Colonic mucosa (tissue), 4 donors: ENCODE data around the gene HMMR. TPM values are rescaled to one million over a fixed set of nuclear protein-coding genes. Genes with fewer than 3 reads are reported as not detected.

Experiments used
- DNase-seq: peaks from one replicate; pipeline ENCODE4 v3.0.0-alpha.2; 2020
- H3K27ac ChIP-seq: fragments of 200-600 bp; one replicate; pipeline ENCODE4 v1.8.0; 2021
- H3K27me3 ChIP-seq: fragments of 200-600 bp; one replicate; pipeline ENCODE4 v1.8.0; 2021
- H3K36me3 ChIP-seq: fragments of 200-600 bp; one replicate; pipeline ENCODE4 v1.8.0; 2021
- H3K4me1 ChIP-seq: fragments of 200-600 bp; one replicate; pipeline ENCODE4 v1.8.0; 2021; ENCODE audit warnings: mild to moderate bottlenecking
- H3K4me3 ChIP-seq: fragments of 200-600 bp; one replicate; pipeline ENCODE4 v1.8.0; 2021
- H3K9ac ChIP-seq, 2 donors: one replicate each; pipeline ENCODE4 v1.7.0; 2013; ENCODE audit warnings: control low read depth in 2 of 2, low read depth in 2 of 2, low read length in 2 of 2
- H3K9me3 ChIP-seq: fragments of 200-600 bp; one replicate; pipeline ENCODE4 v1.8.0; 2021
- intact Hi-C: fragments of 100-400 bp; cut with DNase I; formaldehyde crosslinking; loops from one replicate; pipeline ENCODE4 v1.14.1; 2022
- total RNA-seq, 2 donors: library from RNA; stranded (reverse); fragmentation: NEBNext Ultra II Directional in 1 of 2; extraction: Animal tissue kit (Norgen Biotek cat#: 25700) in 1 of 2; gene quantifications; one replicate each; pipeline ENCODE4 v1.2.1, GENCODE V29; 2021
- TF ChIP-seq, protein P1 (sequence below): fragments of 200-600 bp; IDR thresholded peaks from one replicate; pipeline ENCODE4 v1.8.0; 2022; ENCODE audit warnings: antibody characterized with exemption, mild to moderate bottlenecking
- donor health status: healthy.
- donor health status: DM: no; HTN: no; CAD: no.
- donor health status: DM: no; HTN: no; CAD: no.

The HMMR gene
- total RNA-seq, 2 donors from 2014 or later = 10.6 to 44.5 TPM

DNA sequence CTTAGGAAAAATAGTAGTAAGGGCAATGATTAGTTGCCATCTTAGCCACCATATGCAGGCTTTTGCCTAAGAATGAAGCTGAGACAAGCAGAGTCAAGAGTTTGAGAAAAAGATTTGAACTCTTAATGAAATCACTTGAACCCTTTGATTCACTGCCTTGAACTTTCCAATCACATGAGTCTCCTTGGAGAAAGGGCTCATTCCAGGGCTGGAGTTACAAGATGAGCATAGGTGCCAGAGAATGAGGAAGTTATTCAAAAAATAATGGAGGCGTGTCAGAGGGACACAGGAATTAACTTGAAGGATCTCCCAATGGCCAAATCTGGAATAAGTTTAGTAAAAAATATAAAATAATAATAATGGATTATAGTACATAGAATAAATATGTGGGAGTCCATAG is 80.3 kb downstream of the HMMR start:
- H3K27me3 ChIP-seq = no peaks in the 10 kb centered on the region
- no peak for DNase-seq
- no peak overlapping the region for H3K9ac ChIP-seq
- no peak overlapping the region for H3K4me3 ChIP-seq
- H3K36me3 ChIP-seq = no peaks in the 10 kb centered on the region
- H3K4me1 ChIP-seq = no peaks in the 10 kb centered on the region
- intact Hi-C loops = no loop called here
- H3K9me3 ChIP-seq = no peaks in the 10 kb centered on the region
- H3K27ac ChIP-seq = no peak overlapping the region
- TF ChIP-seq, protein P1, sequence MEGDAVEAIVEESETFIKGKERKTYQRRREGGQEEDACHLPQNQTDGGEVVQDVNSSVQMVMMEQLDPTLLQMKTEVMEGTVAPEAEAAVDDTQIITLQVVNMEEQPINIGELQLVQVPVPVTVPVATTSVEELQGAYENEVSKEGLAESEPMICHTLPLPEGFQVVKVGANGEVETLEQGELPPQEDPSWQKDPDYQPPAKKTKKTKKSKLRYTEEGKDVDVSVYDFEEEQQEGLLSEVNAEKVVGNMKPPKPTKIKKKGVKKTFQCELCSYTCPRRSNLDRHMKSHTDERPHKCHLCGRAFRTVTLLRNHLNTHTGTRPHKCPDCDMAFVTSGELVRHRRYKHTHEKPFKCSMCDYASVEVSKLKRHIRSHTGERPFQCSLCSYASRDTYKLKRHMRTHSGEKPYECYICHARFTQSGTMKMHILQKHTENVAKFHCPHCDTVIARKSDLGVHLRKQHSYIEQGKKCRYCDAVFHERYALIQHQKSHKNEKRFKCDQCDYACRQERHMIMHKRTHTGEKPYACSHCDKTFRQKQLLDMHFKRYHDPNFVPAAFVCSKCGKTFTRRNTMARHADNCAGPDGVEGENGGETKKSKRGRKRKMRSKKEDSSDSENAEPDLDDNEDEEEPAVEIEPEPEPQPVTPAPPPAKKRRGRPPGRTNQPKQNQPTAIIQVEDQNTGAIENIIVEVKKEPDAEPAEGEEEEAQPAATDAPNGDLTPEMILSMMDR = no peak

Other genes with a start within 250 kb of the HMMR start
- gene CCNG1, start 23.0 kb upstream of the HMMR start, total RNA-seq = 100 to 1,000 TPM; 149 to 265 TPM
- 10 to 100 TPM; 24.6 to 32.9 TPM for gene NUDCD2, start 530 bp upstream of the HMMR start, total RNA-seq
- 10 to 100 TPM; 63.4 to 86.7 TPM for gene MAT2B, start 45.0 kb downstream of the HMMR start, total RNA-seq